ENCODE measurements around the gene MINDY1.

MINDY1 gene, protein sequence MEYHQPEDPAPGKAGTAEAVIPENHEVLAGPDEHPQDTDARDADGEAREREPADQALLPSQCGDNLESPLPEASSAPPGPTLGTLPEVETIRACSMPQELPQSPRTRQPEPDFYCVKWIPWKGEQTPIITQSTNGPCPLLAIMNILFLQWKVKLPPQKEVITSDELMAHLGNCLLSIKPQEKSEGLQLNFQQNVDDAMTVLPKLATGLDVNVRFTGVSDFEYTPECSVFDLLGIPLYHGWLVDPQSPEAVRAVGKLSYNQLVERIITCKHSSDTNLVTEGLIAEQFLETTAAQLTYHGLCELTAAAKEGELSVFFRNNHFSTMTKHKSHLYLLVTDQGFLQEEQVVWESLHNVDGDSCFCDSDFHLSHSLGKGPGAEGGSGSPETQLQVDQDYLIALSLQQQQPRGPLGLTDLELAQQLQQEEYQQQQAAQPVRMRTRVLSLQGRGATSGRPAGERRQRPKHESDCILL

DNA sequence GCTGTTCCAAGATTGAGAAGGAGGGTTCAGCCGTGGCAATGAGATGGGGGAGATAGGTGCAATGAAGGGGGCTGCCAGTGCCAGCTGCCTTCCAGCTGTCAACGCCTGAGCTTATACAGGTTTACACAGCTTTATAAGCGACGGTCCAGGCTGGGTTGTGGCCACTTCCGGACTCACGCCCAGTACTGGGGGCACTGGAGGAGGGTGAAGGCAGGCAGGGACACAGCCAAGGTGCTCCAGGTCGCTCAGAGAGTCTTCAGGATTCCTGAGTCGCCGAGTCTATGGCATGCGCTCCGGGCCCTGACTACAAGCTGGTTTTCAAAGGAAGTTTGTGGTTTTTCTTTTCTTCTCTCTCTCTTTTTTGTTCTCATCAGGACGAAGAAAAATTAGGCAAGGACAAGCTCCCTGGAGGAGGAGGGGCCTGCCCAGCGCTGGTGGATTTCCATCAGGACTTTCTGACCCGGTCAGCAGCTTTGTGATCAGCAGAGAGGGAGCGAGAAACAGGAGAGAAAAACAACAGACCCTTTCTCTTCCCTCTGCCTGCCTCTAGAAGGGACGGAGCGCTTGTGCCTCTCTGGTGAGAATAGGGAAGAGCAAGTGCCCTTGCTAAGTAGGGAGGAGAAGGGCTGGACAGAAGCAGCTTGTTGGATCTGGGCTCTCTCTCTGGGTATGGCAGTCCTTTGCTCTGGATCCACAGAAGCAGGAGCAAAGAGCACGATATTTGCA lies at the start of gene MINDY1:
TSS of gene MINDY1 (minus strand) at position 576 of the 726 bp plus-strand sequence. CDS start 4,285 bp downstream, outside the sequence.
- DNase-seq (ENCODE audit: low read depth), result peak; percentile 92

DNA sequence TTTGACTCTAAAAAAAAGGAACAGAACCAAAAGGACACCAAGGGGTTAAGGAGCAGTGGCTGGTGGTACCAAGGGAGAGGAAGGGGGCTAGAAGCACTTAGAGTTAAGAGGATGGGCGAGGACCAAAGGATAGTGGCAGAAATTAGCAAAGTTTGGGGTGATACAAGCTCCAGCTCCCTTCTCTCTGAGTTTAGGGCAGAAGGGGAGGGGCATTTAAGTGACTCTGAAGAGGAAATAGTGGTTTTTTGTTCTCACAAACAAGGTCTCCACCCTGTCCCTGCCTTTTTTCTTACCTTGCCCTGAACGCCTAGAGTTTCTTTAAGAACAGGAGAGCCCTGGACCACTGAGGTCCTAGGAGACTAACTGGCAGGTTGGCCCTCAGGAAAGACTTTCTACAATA lies 49.4 kb upstream of the MINDY1 start:
- DNase-seq (ENCODE audit: low read depth), result no peak

DNA sequence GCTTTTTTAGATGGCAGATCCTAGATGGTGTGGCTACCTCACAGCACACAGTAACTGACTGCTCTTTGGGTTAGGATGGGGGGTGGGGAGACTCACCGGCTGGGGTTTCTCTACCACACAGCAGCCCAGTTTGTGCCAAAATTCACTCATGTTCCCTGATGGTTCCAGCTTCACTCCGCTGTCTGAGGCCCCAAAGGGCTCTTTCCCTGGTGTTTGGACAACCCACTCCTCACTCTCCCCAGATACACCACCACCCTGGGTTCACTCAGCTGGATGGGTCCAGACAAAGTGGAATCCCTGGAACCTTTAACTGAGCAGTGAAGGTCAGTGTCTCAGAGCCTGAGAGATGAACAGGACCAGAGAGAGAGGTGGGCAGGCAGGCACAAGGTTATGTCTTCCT lies 48.9 kb upstream of the MINDY1 start:
- DNase-seq (ENCODE audit: low read depth), result no peak

DNA sequence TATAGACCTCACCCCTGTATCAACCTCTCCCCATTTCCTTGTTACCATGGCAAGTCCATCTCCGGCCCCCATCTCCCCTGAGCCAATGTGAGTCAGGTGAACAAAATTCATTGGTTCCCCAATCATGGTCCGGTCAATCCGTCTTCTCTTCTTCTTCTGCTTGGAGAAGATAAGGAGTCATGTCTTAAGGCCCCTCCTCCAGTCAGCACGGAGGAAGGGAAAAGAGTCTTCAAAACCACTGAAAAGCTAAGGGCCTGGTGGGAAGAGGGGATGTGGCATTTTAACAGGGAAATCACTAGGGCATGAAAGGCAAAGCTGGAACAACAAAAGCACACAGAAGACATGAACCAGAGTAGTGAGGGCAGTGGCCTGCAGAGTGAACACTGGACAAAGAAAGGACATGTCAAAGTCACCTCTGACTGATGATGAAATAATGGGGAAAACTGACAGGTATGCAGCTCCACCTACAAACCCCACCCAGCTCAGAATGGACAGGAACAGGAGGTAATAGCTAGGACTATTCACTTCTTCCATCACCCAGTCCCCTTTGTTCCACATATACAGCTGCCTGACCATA lies 48.4 kb upstream of the MINDY1 start:
- DNase-seq (ENCODE audit: low read depth), result no peak

DNA sequence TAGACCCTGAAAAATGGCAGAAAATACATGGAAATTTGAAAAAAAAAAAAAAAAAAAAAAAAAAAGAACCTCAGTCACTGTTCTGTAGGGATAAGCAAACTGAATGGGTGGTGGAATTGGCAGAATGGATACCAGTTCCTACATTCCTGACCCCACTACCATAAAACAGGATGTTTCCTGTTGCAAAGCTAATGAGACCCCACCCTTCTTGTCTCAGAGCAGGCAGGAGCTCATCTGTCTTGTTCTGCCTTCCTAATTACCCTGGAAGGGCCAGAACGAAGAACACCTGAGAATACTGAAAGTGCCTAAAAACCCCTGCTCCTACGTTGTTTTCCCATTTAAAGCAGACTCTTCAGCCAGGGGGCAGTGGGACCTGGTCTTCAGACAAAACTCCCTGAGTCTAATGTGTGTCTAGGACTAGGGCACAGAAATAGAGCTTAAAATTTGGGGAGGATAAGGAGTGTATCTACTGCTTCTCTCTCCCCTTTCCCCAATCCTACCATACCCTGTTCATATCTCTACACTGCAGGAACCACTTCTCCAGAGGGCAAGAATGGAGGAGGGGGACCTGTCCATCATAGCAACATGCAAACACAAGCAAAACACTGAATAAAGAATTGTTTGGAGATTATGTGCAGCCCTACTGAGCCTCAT lies 44.8 kb upstream of the MINDY1 start:
- no peak for DNase-seq (ENCODE audit: low read depth)

DNA sequence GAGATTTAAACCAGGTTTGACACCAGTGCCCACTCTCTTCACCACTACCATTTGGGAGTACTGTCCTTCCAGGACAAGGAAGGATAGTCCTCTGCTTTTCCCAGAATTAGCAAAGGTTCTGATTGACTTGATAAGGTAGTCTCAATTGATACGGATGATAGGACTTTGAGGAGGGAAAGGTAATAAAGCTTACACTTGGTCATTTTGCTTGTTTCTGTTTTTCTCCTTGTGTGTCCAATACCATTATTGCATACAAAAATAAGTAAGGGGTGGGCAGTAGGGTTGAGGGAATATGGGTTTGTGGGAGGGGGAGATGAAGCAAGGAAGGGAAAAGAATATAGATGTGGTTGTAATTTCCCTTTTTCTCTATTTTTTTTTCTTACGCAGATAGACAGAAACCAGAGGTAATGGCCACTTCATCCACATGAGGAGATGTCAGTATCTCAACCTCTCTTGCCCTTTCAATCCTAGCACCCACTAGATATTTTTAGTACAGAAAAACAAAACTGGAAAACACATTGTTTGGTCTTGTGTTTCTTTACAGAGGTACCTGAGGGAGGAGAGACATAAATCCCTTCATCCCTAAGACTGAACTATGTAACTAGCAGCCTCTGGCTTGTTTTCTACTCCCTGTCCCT lies 43.5 kb upstream of the MINDY1 start:
- no peak for DNase-seq (ENCODE audit: low read depth)

DNA sequence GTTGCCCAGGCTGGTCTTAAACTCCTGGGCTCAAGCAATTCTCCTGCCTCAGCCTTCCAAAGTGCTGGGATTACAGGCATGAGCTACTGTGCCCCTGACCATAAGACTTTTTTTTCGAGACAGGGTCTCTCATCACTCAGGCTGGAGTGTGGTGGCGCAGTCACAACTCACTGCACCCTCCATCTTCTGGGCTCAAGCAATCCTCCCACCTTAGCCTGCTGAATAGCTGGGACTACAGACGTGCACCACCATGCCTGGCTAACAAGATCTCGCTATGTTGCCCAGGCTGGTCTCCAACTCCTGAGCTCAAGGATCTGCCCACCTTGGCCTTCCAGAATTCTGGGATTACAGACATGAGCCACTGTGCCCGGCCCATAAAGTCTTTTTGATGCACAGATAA lies 42.8 kb upstream of the MINDY1 start:
- no peak for DNase-seq (ENCODE audit: low read depth)

DNA sequence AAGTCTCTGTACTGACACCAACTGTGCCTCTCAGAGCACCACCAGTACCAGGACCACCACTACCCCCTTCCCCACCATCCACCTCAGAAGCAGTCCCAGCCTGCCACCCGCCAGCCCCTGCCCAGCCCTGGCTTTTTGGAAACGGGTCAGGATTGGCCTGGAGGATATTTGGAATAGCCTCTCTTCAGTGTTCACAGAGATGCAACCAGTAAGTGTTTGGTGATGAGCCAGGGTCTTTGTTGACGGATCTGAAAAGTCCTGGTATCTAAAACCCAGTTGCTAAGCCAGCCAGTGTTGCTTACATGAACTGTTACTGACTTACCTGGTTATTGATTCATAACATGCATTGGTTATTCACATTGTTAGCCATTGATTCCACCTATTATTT lies 41.9 kb upstream of the MINDY1 start:
- DNase-seq (ENCODE audit: low read depth), result no peak

DNA sequence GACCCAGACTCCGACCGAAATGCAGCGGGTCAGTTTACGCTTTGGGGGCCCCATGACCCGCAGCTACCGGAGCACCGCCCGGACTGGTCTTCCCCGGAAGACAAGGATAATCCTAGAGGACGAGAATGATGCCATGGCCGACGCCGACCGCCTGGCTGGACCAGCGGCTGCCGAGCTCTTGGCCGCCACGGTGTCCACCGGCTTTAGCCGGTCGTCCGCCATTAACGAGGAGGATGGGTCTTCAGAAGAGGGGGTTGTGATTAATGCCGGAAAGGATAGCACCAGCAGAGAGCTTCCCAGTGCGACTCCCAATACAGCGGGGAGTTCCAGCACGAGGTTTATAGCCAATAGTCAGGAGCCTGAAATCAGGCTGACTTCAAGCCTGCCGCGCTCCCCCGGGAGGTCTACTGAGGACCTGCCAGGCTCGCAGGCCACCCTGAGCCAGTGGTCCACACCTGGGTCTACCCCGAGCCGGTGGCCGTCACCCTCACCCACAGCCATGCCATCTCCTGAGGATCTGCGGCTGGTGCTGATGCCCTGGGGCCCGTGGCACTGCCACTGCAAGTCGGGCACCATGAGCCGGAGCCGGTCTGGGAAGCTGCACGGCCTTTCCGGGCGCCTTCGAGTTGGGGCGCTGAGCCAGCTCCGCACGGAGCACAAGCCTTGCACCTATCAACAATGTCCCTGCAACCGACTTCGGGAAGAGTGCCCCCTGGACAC lies 41.4 kb upstream of the MINDY1 start:
- DNase-seq (ENCODE audit: low read depth), result peak; percentile 80

DNA sequence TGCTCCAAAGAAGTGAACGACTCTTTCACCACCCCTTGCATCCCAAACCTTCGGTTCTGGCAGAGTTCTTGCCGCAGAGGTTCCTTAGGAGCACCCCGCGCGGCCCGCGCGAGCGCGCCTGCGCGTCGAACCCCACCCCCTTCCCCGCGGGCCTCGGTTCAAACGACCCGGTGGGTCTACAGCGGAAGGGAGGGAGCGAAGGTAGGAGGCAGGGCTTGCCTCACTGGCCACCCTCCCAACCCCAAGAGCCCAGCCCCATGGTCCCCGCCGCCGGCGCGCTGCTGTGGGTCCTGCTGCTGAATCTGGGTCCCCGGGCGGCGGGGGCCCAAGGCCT lies 40.9 kb upstream of the MINDY1 start, which contains the start of gene C1orf56:
TSS of gene C1orf56 (plus strand) at position 161 of the 334 bp plus-strand sequence. CDS start at position 258, 97 bp downstream.
- DNase-seq (ENCODE audit: low read depth), result peak; percentile 80

DNA sequence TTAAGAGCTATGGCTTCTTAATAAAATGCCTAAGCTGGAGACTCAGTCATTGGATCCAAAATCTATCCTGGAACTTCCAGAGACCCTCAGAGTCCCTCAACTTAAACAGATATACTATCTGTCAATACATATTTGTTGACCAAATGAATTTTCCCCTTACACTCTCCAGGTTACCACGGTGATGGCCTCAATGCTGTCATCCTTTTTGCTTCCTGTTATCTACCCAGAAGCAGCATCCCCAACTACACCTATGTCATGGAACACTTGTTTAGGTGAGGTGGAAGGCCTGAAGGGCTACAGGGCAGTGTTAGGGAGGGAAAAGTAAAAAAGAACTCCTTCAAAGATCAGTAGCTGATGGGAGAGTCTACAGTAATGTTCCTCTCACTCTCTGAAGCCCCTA lies 36.5 kb upstream of the MINDY1 start:
- DNase-seq (ENCODE audit: low read depth), result no peak

DNA sequence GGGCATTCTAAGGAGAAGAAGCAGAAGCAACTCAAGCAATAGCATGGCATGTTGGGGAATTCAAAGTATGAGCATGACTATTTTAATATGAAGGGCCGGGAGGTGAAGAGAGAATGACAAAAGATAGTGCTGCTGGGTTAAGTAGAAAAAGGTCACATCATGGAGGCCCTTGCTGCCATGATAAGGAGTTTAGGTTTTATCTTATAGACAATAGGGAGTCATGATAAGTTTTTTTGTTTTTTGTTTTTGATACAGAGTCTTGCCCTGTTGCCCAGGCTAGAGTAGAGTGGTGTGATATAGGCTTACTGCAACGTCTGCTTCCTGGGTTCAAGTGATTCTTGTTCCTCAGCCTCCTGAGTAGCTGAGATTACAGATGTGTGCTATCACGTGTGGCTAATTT lies 32.8 kb upstream of the MINDY1 start:
- no peak for DNase-seq (ENCODE audit: low read depth)

DNA sequence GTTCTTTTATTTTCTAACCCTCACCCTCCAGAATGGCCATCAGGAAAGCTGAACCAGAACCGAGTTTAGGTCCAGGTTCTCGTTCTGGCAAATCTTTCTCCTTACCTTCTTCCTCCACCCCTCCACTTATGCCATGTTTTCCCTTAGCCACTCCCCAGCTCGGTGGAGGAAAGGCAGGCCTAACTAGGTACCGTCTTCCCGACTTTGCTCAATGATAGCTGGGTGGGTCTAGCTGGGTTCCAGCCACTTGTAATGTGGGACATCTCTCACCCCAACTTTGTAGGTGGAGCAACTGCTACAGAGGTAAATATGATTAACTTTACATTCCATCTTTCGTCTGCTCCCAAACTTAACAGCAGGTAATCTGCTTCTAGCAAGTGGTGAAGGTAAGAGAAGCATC lies 30.3 kb upstream of the MINDY1 start:
- no peak for DNase-seq (ENCODE audit: low read depth)

DNA sequence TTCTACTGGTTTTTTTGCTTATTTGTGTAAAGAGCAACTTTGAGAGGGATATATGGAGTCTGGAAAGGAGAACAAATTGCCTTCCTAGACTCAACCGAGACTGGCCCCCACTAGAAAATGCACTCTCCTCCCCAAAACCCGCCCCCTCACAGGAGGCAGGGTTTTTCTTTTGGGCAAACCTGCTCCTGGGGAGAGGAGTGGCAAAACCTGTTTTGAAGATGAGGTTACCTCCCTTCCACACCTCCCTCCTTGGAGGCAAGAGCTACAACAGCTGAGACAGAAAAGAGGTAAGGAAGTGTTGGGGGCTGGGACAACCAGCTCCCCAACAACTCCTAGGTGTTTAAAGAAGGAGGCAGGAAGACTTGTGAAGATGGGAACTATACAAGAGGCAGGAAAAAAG lies 29.7 kb upstream of the MINDY1 start, which contains the start of gene BNIPL:
TSS of gene BNIPL (plus strand) at position 231 of the 400 bp plus-strand sequence. CDS start at position 371, 140 bp downstream.
- no peak for DNase-seq (ENCODE audit: low read depth)

DNA sequence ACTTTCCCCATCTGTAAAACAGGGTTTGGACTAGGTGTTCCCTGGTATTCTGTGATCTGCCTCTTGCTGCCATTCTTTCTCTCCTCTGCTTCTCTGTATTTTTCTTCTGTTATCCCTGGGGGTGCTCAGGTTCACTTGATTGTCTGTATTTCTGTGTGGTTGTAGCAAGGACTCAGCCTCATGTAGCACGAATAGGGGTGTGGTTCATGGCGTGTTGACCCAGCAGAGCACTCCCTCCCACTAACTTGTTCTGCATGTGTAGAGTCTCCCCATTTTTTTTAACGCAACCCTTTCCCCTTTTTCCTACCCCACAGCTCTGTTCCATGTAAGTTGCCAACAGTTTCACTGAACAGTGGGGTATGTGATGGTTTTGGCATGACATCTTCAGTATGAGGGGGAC lies 28.5 kb upstream of the MINDY1 start:
- DNase-seq (ENCODE audit: low read depth), result no peak

DNA sequence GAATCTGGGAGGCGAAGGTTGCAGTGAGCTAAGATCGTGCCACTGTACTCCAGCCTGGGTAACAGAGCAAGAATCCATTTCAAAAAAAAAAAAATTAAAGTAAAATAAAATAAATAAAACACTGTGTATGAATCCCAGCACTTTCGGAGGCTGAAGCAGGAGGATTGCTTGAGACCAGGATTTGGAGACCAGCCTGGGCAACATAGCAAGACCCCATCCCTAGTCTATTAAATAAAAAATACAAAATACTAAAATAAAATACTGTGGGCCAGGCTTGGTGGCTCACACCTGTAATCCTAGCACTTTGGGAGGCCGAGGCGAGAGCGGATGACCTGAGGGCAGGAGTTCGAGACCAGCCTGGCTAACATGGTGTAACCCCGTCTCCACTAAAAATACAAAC lies 25.5 kb upstream of the MINDY1 start:
- DNase-seq (ENCODE audit: low read depth), result no peak

DNA sequence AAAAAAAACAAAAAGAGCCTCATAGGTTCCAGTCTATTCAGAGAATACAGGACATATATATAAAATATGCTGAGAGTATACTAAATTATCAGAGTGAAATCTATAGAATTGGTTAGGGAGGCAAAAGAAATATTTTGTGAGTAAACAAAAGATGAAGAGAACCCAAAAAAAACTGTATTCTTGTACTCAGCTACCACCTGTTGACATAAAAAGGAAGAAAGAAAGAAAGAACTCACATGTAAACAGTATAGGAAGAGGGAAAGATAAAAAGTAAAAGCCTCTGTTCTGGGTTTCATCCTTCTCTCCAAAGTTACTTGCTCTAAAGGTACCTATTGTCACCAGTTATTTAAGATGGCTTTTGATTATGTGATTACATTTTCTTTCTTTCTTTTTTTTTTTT lies 19.8 kb upstream of the MINDY1 start:
- no peak for DNase-seq (ENCODE audit: low read depth)

DNA sequence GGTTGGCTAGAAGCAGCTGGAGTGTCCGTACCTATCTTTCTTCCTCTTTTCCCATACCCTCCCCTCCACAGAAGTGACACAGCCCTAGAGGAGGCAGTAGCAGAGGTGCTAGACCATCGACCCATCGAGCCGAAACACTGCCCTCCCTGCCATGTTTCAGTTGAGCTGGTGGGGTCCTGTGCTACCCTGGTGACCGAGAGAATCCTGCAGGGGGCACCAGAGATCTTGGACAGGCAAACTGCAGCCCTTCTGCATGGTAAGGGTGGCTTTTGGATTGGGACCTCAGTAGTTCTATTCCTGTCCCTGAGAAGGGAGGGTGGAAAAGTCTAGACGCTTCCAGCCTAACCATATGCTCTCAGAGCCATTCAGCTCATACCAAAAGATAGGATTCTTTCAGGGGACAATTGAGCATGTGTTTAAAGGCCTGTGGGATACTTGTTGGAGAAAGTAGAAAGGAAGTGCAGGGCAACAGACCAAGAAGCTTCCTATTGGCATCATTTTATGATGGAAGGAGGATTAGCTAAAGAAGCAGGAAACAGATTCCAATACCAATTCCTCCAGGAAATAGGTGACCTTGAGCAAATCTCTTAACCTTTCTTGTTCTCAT lies 17.9 kb upstream of the MINDY1 start:
- DNase-seq (ENCODE audit: low read depth), result peak; percentile 71

DNA sequence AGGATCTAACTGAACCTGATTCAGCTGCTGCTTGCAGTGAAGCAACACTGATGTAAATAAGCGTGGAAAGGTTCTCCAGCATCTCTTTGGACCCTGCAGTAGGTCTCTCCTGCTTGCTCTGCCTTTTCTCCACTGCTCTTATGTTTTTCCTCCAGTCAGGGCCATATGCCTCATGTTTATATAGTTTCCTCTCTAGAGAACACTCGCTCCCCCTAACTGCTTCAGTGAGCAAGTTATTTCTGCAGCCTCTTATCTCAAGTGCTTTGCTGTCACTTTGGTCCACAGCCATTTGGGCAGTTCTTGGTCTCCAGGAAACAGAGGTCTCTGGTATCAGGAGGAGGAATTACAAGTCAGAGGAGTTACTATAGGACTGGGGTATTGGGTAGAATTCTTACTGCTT lies 6.8 kb upstream of the MINDY1 start:
- DNase-seq (ENCODE audit: low read depth), result no peak

DNA sequence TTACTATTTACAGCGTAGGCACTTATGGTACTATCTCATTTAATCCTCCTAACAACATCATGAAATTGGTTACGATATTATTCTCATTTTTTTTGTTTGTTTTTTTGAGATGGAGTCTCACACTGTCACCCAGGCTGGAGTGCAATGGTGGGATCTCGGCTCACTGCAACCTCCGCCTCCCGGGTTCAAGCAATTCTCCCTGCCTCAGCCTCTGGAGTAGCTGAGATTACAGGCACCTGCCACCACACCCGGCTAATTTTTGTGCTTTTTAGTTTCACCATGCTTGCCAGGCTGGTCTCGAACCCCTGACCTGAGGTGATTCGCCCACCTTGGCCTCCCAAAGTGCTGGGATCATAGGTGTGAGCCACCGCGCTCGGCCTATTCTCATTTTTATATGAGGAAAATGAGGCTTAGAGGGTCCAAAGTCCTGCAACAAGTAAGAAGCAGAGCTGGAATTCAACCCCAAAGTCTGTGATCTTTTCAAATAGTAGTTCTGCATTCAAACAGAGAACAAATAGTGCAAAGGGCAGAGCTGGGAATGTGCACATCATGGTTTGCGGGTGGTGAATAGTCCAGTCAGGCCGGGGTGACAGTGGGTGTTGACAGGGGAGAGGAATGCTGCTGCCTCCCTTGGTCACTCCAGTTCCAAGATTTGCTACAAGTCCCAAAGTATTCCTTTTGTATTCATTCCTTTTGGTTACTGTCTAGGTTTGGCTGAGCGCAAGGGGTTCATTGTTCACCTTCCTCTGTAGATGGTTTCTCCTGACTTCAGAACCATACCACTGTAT lies 6.2 kb upstream of the MINDY1 start:
- no peak for DNase-seq (ENCODE audit: low read depth)
